Fibroblast of villous mesenchyme (primary cell): Measurements from ENCODE around the gene INIP. TPM values are rescaled to one million over a fixed set of nuclear protein-coding genes. Genes with fewer than 3 reads are reported as not detected.
"Not testable (repeated sequence)": the region's sequence is repeated elsewhere in the genome, so short reads cannot be mapped to it uniquely, and the experiment has no call there.

Source experiments
- DNase-seq: peaks from one replicate; pipeline ENCODE4 v3.0.0-alpha.2; 2010; ENCODE audit warnings: low read depth
- H3K4me3 ChIP-seq: 2 replicates; pipeline ENCODE4 v1.5.1; 2011; ENCODE audit warnings: low read depth, mild to moderate bottlenecking, low read length
- CTCF ChIP-seq: IDR thresholded peaks from 2 replicates; pipeline ENCODE4 v1.5.1; 2012; ENCODE audit warnings: low read depth, mild to moderate bottlenecking, low read length; ENCODE audit not compliant: insufficient read depth
- total RNA-seq: library from RNA; depleted of rRNA; stranded (reverse); fragments of >200 nt; gene quantifications from 2 replicates; pipeline ENCODE4 v1.2.3, GENCODE V29; 2012

The INIP gene
- total RNA-seq, 1 donor, result 23.3 TPM

DNA sequence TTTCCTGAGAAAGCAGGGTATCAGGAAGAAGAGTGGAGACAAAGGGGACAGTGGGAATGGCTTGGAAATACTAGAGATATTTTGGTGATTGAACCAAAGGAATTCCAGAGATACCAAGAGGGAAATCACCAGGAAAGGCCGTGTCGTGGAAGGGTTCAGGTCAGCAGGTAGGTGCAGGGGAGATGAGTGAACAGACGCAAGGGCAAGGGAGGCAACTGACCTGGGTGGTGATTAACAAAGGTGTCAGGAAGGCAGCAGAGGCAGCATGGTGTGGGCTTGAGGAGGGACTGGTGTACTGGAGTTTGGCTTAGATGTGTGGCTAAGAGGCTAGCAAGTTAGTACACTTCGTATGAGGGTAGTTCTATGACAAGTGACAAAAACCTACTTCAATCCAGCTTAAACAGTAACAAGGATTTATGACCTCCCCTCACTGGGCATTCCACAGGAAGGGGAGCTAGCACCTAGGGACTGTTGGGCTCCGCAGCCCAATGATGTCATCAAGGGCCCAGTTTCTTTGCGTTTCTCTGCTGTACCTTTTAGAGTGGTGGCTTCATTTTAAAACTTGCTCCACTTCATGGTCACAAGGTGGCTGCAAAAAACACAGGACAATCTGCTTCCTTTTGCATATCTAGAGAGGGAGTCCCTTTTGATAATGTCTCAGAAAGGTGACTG, 37.0 kb downstream of the INIP start:
- DNase-seq, result no peak
- TF ChIP-seq CTCF, result no peak
- H3K4me3 ChIP-seq, result no peak overlapping the region

DNA sequence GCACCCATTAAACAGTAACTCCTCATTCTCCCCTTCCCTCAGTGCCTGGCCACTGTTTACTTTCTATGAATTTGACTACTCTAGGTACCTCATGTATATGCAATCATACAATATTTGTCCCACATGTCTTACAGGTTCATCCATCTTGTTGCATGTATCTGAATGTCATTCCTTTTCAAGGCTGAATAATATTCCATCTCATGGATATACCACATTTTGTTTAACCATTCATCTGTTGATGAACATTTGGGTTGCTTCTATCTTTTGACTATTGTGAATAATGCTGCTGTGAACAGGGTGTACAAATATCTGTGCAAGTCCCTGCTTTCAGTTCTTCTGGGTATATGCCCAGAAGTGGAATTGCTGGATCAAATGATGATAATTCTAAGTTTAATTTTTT, 40.9 kb downstream of the INIP start:
- TF ChIP-seq CTCF, result no peak
- no peak overlapping the region for H3K4me3 ChIP-seq
- no peak for DNase-seq

GRCh38 chr9:112673221-112673620, 44.7 kb downstream of the INIP start:
- H3K4me3 ChIP-seq, DNase-seq: not testable (repeated sequence)

GRCh38 chr9:112670991-112671625, 46.8 kb downstream of the INIP start:
- TF ChIP-seq CTCF, result no peak
- DNase-seq, result no peak

GRCh38 chr9:112669326-112669725, 48.6 kb downstream of the INIP start:
- TF ChIP-seq CTCF, result no peak
- H3K4me3 ChIP-seq, result no peak overlapping the region
- DNase-seq, result no peak

More at GRCh38 chr9:112670991-112671625, 46.8 kb downstream of the INIP start:
- no peak overlapping the region for H3K4me3 ChIP-seq

- peak; percentile 33 for DNase-seq
- peak; percentile 31 for TF ChIP-seq CTCF
- no peak overlapping the region for H3K4me3 ChIP-seq
Observed at GRCh38 chr9:112665347-112665746, 52.6 kb downstream of the INIP start.

DNA sequence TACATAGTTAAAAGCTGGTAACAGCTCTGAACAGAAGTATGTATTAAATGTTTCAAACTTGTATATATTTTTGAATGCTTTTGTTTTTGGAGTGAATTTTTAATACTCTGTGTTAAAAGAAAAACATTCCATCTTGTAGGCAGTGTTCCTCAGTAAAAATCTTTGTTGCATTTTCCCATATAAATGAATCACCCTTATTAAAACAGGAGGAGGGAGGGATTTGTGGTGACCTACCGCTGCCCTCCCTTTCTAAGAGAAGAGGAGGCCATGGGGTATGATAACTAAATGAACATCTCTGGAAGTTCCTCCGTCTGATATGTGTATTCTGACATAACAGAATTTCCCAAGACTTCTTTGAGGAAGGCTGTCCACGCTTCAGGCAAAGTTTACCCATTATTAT, 53.4 kb downstream of the INIP start:
- no peak overlapping the region for H3K4me3 ChIP-seq
- TF ChIP-seq CTCF, result no peak
- DNase-seq, result no peak
